ENCODE data around the gene RIN2. TPM values are rescaled to one million over a fixed set of nuclear protein-coding genes. Genes with fewer than 3 reads are reported as not detected.
A peak's percentile ranks its signal among the peaks of the same experiment; 100 is the strongest.

Gene RIN2
- total and polyA plus RNA-seq, 2 of the 13 experiments (the other 11 are each of a cell fraction or from before 2014, with no cell fraction given): 2.5 to 5.1 TPM

GRCh38 chr20:19757487-19758132 is 448 bp upstream of the RIN2 start (continued):
- TF ChIP-seq ZHX2 (IDR thresholded peaks at IDR 0.05; ENCODE audit: low read depth) (no peak), ZHX2 (CRISPR knock-in tag; IDR thresholded peaks at IDR 0.05; ENCODE audit: borderline replicate concordance) (no peak), ZBTB43 (CRISPR knock-in tag; conservative IDR thresholded peaks at IDR 0.05) (0 out of 2 replicates have a peak, but pooled peaks have one; percentile 28), GFI1 (CRISPR knock-in tag; IDR thresholded peaks at IDR 0.05; ENCODE audit: borderline replicate concordance) (no peak), ZFP36L1 (CRISPR knock-in tag; IDR thresholded peaks at IDR 0.05) (peak; percentile 83; the same call in 1 of the 2 replicates), THAP8 (CRISPR knock-in tag; IDR thresholded peaks at IDR 0.05; ENCODE audit: borderline replicate concordance) (peak; percentile 92; the same call in 1 of the 2 replicates), HNF4G (IDR thresholded peaks at IDR 0.05; ENCODE audit: borderline replicate concordance, low read depth, low read length) (no peak), HNF4G (CRISPR knock-in tag; IDR thresholded peaks at IDR 0.05; ENCODE audit: borderline replicate concordance, low read depth) (no peak; the same call in 1 of the 2 replicates), ZNF841 (CRISPR knock-in tag; IDR thresholded peaks at IDR 0.05; ENCODE audit: borderline replicate concordance) (no peak), ZBTB10 (CRISPR knock-in tag; IDR thresholded peaks at IDR 0.05; ENCODE audit: borderline replicate concordance) (peak; percentile 66; the same call in 1 of the 2 replicates), NRL (CRISPR knock-in tag; IDR thresholded peaks at IDR 0.05; ENCODE audit: borderline replicate concordance) (peak; percentile 68; the same call in 1 of the 2 replicates), NR1H2 (CRISPR knock-in tag; IDR thresholded peaks at IDR 0.05; ENCODE audit: borderline replicate concordance, low read depth) (0 out of 2 replicates have a peak, but pooled peaks have one; percentile 66), DZIP1 (CRISPR knock-in tag; IDR thresholded peaks at IDR 0.05) (0 out of 2 replicates have a peak, but pooled peaks have one; percentile 20), SMYD3 (CRISPR knock-in tag; IDR thresholded peaks at IDR 0.05) (peak; percentile 88)

Data from HepG2 (cell line).